ENCODE data around the gene POU2F3. TPM values are rescaled to one million over a fixed set of nuclear protein-coding genes. Genes with fewer than 3 reads are reported as not detected.

The POU2F3 gene
- total and polyA plus RNA-seq, 7 experiments from 2014 or later: 0.24 TPM; not detected in 6

DNA sequence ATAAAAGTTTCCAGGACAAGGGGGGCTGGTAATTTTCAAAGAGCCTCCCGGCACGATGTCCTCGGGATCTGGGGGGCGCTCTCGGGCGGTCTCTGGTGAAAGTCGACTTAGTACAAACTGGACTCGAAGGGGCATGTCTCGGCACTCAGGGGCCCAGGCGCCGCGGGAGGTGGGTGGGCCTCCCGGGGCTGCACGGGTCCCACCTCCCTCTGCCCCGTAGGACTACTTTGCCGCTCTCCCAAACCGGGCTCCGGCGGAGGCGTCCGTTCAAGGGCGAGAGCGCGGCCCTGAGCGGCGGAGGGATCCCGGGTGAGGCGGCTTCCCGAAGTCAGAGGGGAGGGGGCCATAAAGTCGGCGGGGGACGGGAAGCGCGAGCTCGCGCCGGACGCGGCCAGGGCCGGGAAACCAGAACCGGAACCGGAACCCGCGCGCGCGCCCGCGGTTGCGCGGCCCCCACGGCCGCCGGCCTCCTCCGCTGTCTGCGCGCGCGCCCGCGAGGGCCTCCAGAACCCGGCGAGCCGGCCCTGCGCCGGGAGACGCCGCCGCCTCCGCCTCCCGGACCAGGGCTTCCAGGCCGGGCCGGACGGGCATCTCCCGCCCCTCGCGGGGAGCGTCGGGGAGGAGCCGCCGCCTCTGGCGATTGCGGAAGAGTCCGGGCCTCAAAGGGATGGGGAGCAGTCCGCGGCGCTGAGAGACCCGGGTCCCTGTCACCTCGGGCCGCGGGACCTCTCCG, 96.1 kb downstream of the POU2F3 start, which contains the start of gene ARHGEF12:
Gene ARHGEF12, plus strand, starts transcription at position 506 of the 733 bp plus-strand sequence. CDS start 831 bp downstream, outside the sequence.
- peaks cover 0 to 26% of the 10 kb centered on the region in 2 donors for H3K27me3 ChIP-seq (ENCODE audit: control insufficient read depth in 2 of 2, insufficient read depth in 2 of 2, low read length in 2 of 2)
- H3K4me1 ChIP-seq (ENCODE audit: control insufficient read depth in 2 of 2, insufficient read depth in 2 of 2, low read length in 2 of 2): peaks cover 13 to 22% of the 10 kb centered on the region in 2 donors
- Mint-ChIP-seq H3K27me3 (peaks cover 58 to 68% (median 63%) of the 10 kb centered on the region in 5 donors), H3K36me3 (peaks cover 0 to 8% (median 0%) of the 10 kb centered on the region in 5 donors), H3K27ac (peak within 1 kb of the TSS in 6 of 9 donors; percentile 8 to 82 (median 65)), H3K4me3 (peak within 1 kb of the TSS; percentile 75 to 95 (median 87)), H3K9me3 (peaks cover 0 to 13% (median 0%) of the 10 kb centered on the region in 11 donors), H3K4me1 (peaks cover 20 to 36% (median 31%) of the 10 kb centered on the region in 7 donors)
- ChIA-PET CTCF (interaction anchor here (3.7 kb wide), 1 partner anchor 348 kb away, joined by 23 read pairs; no protein-coding TSS in a partner anchor), POLR2A (interaction anchor here (0.5 kb wide), 1 partner anchor 845 kb away, joined by 5 read pairs; no protein-coding TSS in a partner anchor)
- intact Hi-C loops (cut with micrococcal nuclease): loop anchor here (1.0 to 10.0 kb wide), 11 partner anchors 8 to 858 kb away; partner anchors contain the start of genes GRIK4 (in 2 of the 2), NECTIN1 (in 1 of the 2) and OAF (in 1 of the 2)
- ATAC-seq (peak; percentile 72), DNase-seq (peak; percentile 16 to 86 (median 47))
- no peaks in the 10 kb centered on the region for H3K9me3 ChIP-seq (ENCODE audit: control insufficient read depth in 2 of 3, low read length in 3 of 3)
- H3K27ac ChIP-seq (ENCODE audit: low read depth, low read length): no peak within 1 kb of the TSS
- H3K36me3 ChIP-seq (ENCODE audit: control insufficient read depth in 2 of 3, insufficient read depth in 3 of 3, low read length in 3 of 3): no peaks in the 10 kb centered on the region
- H3K4me3 ChIP-seq (ENCODE audit: low read length): peak within 1 kb of the TSS; percentile 65

DNA sequence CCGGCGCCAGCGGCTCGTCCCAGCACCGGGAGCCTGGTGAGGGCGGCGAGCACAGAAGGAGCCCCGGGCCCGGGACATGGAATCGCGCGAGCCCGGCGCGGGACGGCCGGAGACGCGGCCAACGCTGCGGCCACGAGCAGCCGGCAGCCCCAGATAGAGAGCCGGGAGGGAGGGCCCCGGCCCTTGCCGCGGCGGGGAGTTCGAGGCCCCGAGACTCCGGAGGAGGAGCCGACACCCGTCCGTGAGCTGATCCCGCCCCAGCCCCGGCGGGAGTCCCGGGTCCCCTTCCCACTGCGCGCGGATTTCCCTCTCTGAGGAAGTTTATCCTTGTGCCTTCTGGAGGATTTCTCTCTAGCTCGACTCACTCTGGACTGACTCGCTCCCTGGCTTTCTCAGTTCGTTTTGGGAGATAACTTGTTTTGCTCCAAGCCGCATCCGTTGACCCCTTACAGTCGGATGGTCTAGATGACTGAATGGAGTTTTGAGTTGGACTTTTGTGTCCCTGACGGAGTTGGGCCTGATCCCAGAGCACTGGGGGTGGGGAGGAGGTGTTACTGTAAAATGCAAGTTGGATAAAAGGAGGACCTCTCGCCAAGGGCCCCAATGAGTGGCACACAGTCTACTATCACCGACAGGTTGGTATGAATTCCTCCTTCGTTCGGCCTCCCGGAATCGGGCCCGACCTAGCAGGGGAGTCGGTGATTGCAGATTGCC, 96.9 kb downstream of the POU2F3 start:
- Mint-ChIP-seq H3K4me1 (peaks cover 20 to 36% (median 31%) of the 10 kb centered on the region in 7 donors), H3K4me3 (peak overlapping the region; percentile 75 to 95 (median 87)), H3K36me3 (peaks cover 0 to 8% (median 0%) of the 10 kb centered on the region in 5 donors), H3K27ac (peak overlapping the region in 6 of 9 donors; percentile 8 to 82 (median 60)), H3K27me3 (peaks cover 55 to 67% (median 61%) of the 10 kb centered on the region in 5 donors), H3K9me3 (peaks cover 0 to 13% (median 0%) of the 10 kb centered on the region in 11 donors)
- ChIA-PET POLR2A (interaction anchor here (0.5 to 0.7 kb wide), 2 partner anchors 551 to 845 kb away, joined by 3 to 5 read pairs; no protein-coding TSS in a partner anchor), CTCF (interaction anchor here (3.7 kb wide), 1 partner anchor 348 kb away, joined by 23 read pairs; no protein-coding TSS in a partner anchor)
- Histone ChIP-seq H3K4me3 (ENCODE audit: low read length) (peak overlapping the region; percentile 65), H3K36me3 (ENCODE audit: control insufficient read depth in 2 of 3, insufficient read depth in 3 of 3, low read length in 3 of 3) (no peaks in the 10 kb centered on the region), H3K27ac (ENCODE audit: low read depth, low read length) (no peak overlapping the region), H3K27me3 (ENCODE audit: control insufficient read depth in 2 of 2, insufficient read depth in 2 of 2, low read length in 2 of 2) (peaks cover 0 to 31% of the 10 kb centered on the region in 2 donors), H3K9me3 (ENCODE audit: control insufficient read depth in 2 of 3, low read length in 3 of 3) (no peaks in the 10 kb centered on the region), H3K4me1 (ENCODE audit: control insufficient read depth in 2 of 2, insufficient read depth in 2 of 2, low read length in 2 of 2) (peaks cover 13 to 22% of the 10 kb centered on the region in 2 donors)
- DNase-seq (peak in 4 of 9 donors; percentile 10 to 26 (median 16)), ATAC-seq (peak; percentile 20)
- intact Hi-C loops (cut with micrococcal nuclease): loop anchor here (1.0 to 10.0 kb wide), 6 partner anchors 8 to 612 kb away; partner anchors contain the start of genes GRIK4 (in 1 of the 2), NECTIN1 (in 1 of the 2) and OAF (in 1 of the 2)

DNA sequence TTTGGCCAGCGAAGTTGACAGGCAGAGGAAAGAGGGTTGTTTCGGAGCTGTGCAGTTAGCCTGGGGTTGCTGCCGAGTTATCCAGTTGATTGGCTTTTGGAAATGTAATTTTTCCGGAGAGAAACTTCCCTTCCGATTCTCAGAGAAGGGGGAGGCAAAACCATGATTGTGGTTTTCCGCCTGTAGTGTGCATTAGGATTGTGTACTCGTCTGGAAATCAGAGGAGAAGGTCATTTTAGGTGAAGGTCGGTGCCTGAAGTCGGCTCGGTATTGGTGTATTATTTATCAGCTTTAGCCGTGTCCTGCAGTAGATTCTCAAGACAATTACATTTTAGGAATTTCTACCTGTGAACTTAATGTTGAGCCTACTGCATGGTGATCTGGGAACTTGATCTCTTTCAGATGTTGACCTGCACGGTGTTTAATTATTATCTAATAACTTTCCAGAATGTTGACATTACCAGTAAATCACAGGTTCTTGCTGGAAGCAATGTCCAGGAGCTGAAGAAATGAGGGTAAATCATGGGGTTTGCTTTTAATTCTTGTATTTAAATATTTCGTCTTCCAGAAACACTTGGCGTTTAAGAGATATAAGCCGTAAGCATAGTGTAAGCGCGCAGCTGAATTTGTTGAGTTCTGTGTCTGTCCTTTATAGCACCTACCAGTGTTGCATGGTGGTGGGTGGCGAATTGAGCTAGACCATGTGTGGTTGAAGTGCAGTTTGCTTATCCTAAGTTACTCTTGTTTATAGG, 97.6 kb downstream of the POU2F3 start:
- ATAC-seq: no peak
- peak overlapping the region in 6 of 9 donors; percentile 8 to 82 (median 49) for H3K27ac Mint-ChIP-seq
- H3K4me3 Mint-ChIP-seq: peak overlapping the region; percentile 75 to 95 (median 87)
- CTCF ChIA-PET: no interaction called here
- H3K36me3 Mint-ChIP-seq: peaks cover 0 to 10% (median 5%) of the 10 kb centered on the region in 5 donors
- peaks cover 0 to 38% of the 10 kb centered on the region in 2 donors for H3K27me3 ChIP-seq (ENCODE audit: control insufficient read depth in 2 of 2, insufficient read depth in 2 of 2, low read length in 2 of 2)
- peaks cover 13 to 22% of the 10 kb centered on the region in 2 donors for H3K4me1 ChIP-seq (ENCODE audit: control insufficient read depth in 2 of 2, insufficient read depth in 2 of 2, low read length in 2 of 2)
- no peak overlapping the region for H3K27ac ChIP-seq (ENCODE audit: low read depth, low read length)
- peak overlapping the region; percentile 65 for H3K4me3 ChIP-seq (ENCODE audit: low read length)
- intact Hi-C loops (cut with micrococcal nuclease): loop anchor here (5.0 to 10.0 kb wide), 5 partner anchors 75 to 613 kb away; partner anchors contain the start of genes GRIK4 (in 1 of the 2), NECTIN1 (in 1 of the 2) and OAF (in 1 of the 2)
- peaks cover 26 to 40% (median 31%) of the 10 kb centered on the region in 7 donors for H3K4me1 Mint-ChIP-seq
- DNase-seq: no peak
- peaks cover 54 to 71% (median 66%) of the 10 kb centered on the region in 5 donors for H3K27me3 Mint-ChIP-seq
- no peaks in the 10 kb centered on the region for H3K36me3 ChIP-seq (ENCODE audit: control insufficient read depth in 2 of 3, insufficient read depth in 3 of 3, low read length in 3 of 3)
- POLR2A ChIA-PET: no interaction called here
- no peaks in the 10 kb centered on the region for H3K9me3 ChIP-seq (ENCODE audit: control insufficient read depth in 2 of 3, low read length in 3 of 3)
- peaks cover 0 to 18% (median 5%) of the 10 kb centered on the region in 11 donors for H3K9me3 Mint-ChIP-seq

DNA sequence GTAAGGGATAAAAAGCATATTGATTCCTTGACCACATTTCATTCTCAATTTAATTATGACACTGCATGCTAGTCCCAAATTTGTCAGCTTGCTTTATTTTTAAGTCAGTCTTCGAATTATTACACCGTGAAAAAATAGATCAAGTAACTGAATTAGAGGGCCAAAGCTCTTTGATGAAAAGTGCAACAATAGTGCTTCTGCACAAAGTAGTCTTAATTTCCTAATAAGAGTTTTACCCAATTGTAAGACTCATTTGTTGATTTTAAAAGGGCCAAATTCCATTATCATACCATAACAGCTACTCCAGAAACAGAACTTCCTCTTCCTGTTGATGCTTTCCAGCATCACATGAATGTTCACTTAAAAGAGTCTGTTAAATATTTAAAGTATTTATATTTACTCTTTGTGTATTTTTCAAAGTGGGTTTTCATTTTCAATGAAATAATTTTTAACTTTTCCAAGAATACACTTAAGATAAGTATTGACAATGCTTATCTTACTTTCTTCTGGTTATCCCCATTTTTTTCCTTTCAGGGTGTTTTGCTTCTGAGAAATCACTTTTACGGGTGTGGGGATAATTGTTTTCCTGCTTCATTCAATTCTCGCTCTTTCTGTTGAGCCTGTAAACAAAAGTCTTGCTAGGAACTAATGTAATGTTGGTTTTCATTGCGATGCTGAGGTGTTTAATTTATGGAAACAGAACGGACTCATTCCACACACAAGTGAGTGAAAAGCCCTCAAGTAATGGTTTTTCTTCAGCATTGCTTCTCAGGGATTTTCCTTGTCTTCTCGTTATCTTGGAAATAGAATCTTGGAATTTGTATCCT, 98.4 kb downstream of the POU2F3 start:
- peaks cover 27 to 40% (median 31%) of the 10 kb centered on the region in 7 donors for H3K4me1 Mint-ChIP-seq

DNA sequence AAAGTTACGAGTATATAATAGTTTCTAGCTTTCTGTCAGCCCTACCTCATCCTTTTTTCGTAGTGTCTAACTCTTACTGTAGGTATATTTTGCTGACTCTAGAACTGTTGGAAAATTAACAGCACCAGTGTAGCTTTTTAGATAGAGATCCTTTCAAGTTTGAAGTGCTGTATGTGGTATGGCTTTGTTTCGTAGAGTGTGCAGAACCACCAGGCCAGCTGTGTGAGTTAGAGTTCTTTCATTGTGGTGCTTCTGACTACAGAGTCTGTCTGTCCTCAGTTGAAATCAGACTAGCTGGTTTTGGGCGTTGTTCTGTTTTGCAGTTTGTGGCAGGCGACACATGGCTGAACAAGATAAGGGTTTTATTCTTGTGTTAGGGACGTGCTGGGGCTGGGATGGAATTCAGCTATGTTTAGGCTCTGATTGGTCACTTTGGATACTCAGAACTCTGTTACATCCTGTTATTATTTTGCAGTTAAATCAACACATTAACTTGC, 99.5 kb downstream of the POU2F3 start:
- Mint-ChIP-seq H3K9me3 (peaks cover 0 to 18% (median 5%) of the 10 kb centered on the region in 11 donors), H3K4me3 (peak overlapping the region in 1 of 10 donors; percentile 39), H3K4me1 (peaks cover 31 to 49% (median 38%) of the 10 kb centered on the region in 7 donors), H3K36me3 (peaks cover 0 to 10% (median 5%) of the 10 kb centered on the region in 5 donors), H3K27me3 (peaks cover 47 to 66% (median 60%) of the 10 kb centered on the region in 5 donors), H3K27ac (no peak overlapping the region)
- POLR2A ChIA-PET: no interaction called here
- no peak overlapping the region for H3K27ac ChIP-seq (ENCODE audit: low read depth, low read length)
- no peak for ATAC-seq
- CTCF ChIA-PET: interaction anchor here (0.7 kb wide), 1 partner anchor 12 kb away, joined by 3 read pairs; no protein-coding TSS in a partner anchor
- DNase-seq: no peak
- H3K36me3 ChIP-seq (ENCODE audit: control insufficient read depth in 2 of 3, insufficient read depth in 3 of 3, low read length in 3 of 3): no peaks in the 10 kb centered on the region
- peaks cover 23 to 35% of the 10 kb centered on the region in 2 donors for H3K4me1 ChIP-seq (ENCODE audit: control insufficient read depth in 2 of 2, insufficient read depth in 2 of 2, low read length in 2 of 2)
- intact Hi-C loops (cut with micrococcal nuclease): loop anchor here (5.0 to 10.0 kb wide), 5 partner anchors 73 to 615 kb away; partner anchors contain the start of genes GRIK4 (in 1 of the 2), NECTIN1 (in 1 of the 2) and OAF (in 1 of the 2)
- H3K27me3 ChIP-seq (ENCODE audit: control insufficient read depth in 2 of 2, insufficient read depth in 2 of 2, low read length in 2 of 2): peaks cover 0 to 47% of the 10 kb centered on the region in 2 donors
- no peak overlapping the region for H3K4me3 ChIP-seq (ENCODE audit: low read length)
- no peaks in the 10 kb centered on the region for H3K9me3 ChIP-seq (ENCODE audit: control insufficient read depth in 2 of 3, low read length in 3 of 3)

More for the DNA sequence above, 98.4 kb downstream of the POU2F3 start:
- Histone ChIP-seq H3K4me3 (ENCODE audit: low read length) (no peak overlapping the region), H3K36me3 (ENCODE audit: control insufficient read depth in 2 of 3, insufficient read depth in 3 of 3, low read length in 3 of 3) (no peaks in the 10 kb centered on the region), H3K27me3 (ENCODE audit: control insufficient read depth in 2 of 2, insufficient read depth in 2 of 2, low read length in 2 of 2) (peaks cover 0 to 44% of the 10 kb centered on the region in 2 donors), H3K9me3 (ENCODE audit: control insufficient read depth in 2 of 3, low read length in 3 of 3) (no peaks in the 10 kb centered on the region), H3K4me1 (ENCODE audit: control insufficient read depth in 2 of 2, insufficient read depth in 2 of 2, low read length in 2 of 2) (peaks cover 13 to 24% of the 10 kb centered on the region in 2 donors), H3K27ac (ENCODE audit: low read depth, low read length) (no peak overlapping the region)
- ChIA-PET CTCF (no interaction called here), POLR2A (no interaction called here)
- H3K27me3 Mint-ChIP-seq: peaks cover 50 to 68% (median 64%) of the 10 kb centered on the region in 5 donors
- H3K36me3 Mint-ChIP-seq: peaks cover 0 to 10% (median 5%) of the 10 kb centered on the region in 5 donors
- intact Hi-C loops (cut with micrococcal nuclease): loop anchor here (5.0 to 10.0 kb wide), 5 partner anchors 74 to 614 kb away; partner anchors contain the start of genes GRIK4 (in 1 of the 2), NECTIN1 (in 1 of the 2) and OAF (in 1 of the 2)
- no peak for DNase-seq
- peak overlapping the region in 1 of 9 donors; percentile 19 for H3K27ac Mint-ChIP-seq
- H3K9me3 Mint-ChIP-seq: peaks cover 0 to 18% (median 5%) of the 10 kb centered on the region in 11 donors
- no peak for ATAC-seq
- peak overlapping the region in 9 of 10 donors; percentile 70 to 95 (median 85) for H3K4me3 Mint-ChIP-seq
